Stimulated activated CD8-positive, alpha-beta memory T cell treated with anti-CD3 and anti-CD28 coated beads, Interleukin-4, amount 100 ng/mL, for 48 hours (primary cell): ENCODE results near the gene SAYSD1.

Experiments used
- DNase-seq: peaks from one replicate; pipeline ENCODE4 v3.0.0-alpha.2; 2020

The SAYSD1 gene

DNA sequence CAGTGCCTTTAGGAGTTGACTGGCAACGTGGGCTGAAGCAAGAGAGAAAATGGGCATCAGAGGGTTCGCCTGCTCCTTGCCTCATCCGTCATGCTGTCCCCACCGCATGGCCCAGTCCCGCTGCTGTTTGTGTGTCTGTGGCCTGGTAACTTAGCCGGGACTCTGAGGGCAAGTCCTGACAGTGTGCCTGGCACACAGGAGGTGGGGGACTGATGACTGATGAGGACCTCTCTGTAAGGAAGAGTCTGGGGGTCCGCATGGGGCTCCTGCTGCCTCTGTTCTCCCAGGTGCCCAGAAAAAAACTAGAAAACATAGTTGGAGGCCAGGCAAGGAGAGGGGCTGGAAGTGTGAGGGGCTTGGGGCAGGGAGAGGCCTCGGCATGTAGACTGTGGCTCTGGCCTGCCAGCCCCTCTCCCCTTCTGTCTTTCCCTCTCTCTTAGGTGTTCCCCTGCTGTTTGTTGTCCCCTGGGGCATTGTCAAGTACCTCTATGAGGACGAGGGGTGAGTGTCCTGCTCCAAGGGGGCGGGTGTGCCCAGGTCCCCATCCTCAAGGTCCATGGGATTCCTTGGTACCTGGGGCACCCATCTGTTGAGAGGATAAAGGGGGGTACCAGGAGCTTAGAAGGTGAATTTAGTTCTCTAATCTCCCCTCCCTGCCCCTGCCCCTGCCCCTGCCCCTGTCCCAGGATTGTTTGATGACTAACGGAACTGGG is 36.9 kb downstream of the SAYSD1 start:
- DNase-seq: no peak

DNA sequence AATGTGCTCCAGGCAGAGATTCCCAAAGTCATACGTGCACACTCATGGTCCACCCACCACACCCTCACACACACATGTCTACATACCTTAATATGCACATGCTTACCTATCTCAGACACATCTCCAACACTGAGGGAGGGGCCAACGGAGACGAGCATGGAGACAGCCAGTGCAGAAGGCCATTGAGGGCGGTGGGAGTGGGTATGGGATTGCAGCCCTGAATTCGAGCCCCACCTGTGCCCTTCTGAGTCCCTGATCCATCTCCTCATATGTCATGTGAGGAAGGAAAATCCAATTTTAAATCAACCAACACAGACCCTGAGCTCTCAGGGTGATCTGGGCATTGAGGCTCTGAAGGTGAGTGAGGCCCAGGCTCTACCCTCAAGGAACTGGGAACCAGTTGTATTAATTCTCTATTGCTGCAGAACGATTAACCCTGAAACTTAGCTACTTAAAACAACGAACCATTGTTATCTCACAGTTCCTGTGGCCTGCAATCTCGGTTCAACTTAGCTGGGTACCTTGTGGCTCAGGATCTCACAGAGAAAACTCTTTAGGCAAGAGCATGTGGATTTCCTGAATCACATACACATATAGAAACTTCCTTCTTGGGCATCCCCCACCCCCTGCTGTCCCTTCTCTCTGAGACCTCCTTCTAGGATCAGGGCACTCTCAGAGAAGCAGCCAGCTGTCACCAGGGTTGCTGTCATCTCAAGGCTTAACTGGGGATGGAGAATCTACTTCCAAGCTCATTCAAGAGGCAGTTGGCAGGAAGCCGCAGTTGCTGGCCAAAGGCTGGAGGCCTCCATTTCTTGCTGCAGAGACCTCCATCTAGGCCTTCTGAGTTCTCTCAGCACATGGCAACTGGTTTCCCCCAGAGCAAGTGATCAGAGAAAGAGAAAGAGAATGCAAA is 38.1 kb downstream of the SAYSD1 start:
- no peak for DNase-seq

DNA sequence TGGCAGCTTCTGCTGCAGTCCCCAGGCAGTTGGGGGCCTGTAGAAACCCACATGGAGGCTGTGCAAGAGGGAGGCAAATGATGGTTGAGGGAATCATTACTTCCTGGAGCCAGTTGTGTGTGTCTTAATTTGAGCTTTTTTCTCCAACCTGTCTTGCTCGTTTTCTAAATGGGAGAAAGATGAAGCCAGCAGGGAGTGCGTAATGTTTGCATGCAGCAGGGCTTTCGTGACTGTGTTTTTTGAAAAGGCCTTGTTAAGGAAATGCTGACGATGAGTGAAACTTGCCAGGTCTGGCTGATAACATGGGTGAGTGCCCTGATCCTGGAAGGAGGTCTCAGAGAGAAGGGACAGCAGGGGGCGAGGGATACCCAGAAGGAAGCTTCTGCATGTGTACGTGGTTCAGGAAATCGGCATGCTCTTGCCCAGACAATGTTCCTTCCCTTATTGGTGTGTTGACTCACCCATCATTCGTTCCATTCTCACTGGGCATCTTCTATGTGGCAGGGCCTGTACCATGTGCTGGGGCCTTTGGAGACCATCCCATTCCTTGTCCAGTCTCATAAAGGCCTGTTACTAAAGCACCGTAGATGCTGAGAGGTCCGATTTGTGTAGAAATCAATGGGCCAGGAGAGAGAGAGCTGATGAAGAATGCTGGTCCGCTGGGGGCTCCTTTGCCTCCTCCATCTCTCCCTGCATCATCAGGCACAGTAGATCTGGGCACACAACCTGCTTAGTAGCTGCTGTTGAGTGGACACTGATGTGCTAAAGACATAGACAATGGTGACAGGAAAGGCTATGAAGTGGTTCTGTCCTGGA is 39.0 kb downstream of the SAYSD1 start:
- DNase-seq: no peak

DNA sequence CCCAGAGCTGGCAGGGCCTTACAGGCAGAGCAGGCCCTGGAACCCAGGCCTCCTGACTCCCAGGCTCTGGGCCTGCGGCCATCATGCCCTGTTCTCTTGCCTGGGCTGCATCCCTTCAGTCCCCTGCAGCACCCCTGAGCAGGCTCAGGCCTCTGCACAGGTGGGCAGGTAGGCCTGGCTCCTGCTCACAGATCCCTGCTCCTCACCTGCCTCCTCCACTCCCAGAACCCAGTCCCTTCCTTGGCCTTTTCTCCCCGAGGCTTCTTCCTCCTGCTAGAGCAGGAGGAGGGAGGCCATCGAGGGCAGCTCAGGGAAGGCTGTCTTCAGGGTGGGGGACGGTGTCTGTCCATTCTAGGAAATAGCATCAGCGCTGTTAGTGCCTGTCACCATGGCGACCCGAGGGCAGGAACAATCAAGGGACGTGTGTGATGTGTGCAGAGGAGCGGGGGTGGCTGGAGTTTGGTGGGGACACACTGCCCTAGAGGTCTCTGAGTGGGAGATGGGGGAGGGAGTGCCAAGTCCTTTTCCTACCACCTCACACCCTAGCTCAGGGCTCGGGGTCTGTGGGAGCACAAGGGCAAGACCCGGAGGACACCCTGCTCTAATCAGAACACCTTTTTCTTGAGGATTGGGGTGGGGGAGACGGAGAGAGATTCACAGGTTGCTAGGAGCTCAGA is 39.8 kb downstream of the SAYSD1 start:
- no peak for DNase-seq

DNA sequence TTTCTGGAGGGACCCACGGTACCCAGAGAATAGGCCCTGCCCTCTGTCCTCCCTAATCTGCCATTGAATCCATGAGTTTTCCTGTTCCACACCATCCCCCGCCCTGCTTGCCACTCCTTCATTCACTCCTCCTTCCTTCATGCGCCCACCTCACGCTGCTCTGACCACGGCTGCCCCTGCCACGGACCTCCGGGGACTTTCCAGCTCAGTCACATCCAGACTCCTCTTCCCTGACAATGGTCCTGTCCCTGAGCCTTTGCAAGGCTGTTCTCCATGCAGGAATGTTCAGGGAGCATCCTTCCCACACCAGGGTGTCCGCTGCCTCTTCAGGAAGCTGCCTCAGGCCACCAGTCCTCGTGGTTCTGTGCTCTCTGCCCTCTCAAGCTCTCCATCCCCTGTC is 40.5 kb downstream of the SAYSD1 start:
- DNase-seq: no peak

DNA sequence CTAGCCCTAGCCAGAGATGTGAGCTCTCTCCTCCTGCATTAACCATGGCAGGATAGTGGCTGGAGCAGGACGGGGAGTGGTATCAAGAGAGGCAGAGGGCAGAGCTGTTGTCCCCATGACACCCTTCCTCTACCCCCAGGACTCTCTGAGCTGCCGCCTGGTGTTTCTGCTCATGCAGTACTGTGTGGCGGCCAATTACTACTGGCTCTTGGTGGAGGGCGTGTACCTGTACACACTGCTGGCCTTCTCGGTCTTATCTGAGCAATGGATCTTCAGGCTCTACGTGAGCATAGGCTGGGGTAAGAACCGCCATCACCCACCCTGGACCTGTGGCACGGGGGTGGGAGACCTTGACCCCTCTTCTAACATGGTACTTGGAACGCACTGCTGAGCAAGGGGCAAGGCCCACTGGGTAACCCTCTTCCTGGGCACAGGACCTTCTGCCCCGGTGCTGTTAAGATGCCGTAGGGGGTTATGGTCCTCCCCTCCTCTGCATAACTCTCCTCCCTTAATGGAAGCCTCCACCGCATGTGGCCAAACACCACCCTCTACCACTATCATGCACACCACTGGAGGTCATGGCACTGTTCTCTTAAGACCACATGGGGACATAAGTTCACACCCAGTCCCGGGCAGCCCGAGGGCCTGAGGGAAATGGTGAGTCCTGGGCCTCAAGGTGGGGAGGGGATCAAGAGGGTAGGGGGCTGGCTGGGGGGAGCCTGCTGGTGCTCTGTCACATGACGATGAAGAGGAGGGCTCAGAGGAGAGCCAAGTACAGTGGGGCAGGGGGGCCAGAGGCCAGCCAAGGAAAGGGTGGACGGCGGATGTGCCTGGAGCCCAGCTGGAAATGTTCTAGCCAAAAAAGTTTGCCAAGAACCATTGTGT is 41.3 kb downstream of the SAYSD1 start:
- DNase-seq: no peak

DNA sequence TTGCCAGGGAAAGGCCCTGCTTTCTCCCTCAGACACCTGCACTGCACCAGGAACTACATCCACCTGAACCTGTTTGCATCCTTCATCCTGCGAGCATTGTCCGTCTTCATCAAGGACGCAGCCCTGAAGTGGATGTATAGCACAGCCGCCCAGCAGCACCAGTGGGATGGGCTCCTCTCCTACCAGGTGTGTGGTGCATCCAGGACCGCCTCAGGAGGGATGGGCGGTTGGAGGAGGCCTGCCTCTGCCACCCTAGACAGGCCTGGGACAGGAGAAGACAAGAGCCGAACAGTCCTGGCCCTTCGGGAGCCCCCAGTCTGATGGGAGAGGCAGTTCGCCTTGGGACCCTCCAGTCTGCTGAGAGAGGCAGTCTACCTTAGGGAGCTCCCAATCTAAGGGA is 42.2 kb downstream of the SAYSD1 start:
- DNase-seq: no peak

DNA sequence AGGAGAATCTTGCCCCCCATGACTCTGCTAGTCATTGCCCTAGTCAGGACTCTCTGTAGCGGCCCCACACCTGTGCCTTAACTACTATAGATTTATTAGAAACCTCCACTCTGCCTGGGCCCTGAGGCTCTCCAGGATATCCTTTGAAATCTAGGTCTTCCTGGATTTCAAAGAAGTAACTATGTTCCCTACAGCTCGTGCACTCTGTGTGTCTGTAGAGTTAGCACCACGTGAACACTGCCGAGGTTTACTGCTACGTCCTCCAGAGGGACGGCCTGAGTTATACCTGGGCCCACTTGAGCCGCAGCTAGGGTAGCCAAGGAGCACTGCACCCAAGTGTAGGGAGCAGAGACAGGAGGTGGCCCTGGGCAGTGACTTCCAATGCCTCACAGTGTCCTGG is 46.6 kb downstream of the SAYSD1 start:
- no peak for DNase-seq

DNA sequence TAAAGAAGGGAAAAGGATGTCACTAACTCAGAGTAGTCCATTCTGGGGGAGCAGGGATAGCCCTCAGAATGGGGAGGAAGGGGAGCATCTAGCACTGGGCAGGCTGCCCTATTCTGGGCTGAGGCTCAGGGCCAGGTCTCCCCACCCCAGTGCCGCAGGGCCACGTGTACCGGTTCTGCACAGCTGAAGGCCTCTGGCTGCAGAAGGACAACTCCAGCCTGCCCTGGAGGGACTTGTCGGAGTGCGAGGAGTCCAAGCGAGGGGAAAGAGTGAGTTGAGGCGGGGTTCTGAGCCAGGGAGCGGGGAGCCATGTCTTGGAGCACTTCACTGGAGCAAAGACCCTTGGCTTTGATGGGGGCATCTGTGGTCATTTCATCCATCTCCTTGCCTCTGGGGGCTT is 49.4 kb downstream of the SAYSD1 start:
- DNase-seq: no peak

DNA sequence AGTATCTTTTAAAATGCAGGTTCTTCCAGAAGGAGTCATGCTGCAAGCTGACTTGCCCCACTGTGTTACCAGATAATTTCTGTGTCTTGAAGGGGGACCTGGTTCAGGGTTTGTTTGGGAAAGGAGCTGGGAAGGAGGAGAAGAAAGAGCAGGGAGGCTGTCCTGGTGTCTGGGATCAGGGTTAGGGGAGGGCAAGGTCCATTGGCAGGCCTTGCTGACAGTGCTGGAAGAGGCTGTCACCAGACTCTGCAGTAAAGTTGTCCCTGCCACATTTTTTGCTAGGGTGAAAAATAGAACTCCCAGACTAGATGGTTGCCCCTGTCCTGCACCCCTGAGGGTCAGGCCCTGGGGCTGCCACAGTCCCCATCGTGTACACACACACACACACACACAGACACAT is 51.5 kb downstream of the SAYSD1 start:
- DNase-seq: no peak

DNA sequence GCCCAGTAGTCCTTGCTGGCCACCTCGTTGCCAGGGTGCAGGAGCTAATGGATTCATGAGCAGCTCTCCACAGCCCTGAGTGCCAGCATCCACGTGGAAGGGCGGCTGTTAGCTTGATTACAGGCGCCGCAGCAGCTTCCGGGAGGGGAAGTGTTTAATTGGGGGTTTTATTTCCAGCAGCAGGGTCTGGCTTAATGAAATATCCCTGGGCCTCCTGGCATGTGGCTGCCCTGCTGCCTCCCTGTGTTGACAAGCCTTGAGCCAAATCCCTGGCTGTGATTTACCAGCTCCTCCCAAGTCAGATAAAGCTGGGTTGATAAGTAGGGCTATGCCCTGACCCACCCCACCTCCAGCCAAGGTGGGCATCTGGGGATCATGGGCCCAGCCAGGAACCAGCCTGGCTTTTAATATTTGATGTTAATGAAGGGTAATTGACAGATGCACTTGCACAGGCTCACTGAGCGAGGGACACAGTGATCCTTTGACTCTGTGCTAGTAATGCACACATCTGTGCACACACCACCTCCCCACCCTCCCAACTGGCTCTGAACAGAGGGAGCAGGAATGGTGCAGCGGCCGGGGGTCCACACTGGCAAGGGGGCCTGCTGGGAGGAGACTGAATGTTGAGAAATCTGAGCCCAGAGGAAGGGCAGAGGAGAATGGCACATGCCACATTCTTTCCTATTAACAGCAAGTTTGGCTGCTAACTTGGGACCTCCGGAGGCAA is 52.8 kb downstream of the SAYSD1 start:
- DNase-seq: no peak

DNA sequence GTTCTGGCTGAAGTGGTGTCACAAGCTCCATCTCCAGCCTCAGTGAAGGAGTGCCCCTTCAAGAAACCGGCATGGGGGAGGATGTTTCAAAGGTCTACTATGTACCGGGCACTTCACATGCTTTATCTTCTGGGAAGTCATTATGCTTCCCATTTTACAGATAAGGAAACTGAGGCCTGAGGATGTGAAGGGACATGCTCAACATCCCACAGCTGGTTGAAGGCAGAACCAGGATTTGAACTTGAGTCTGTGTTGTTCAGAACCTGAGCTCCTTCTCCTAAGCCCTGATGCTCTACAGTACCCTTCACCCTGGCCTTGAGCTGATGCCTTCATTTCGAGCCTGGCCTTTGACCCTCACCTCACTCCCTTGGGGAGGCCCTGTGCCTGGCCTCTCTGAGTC is 53.4 kb downstream of the SAYSD1 start:
- no peak for DNase-seq

DNA sequence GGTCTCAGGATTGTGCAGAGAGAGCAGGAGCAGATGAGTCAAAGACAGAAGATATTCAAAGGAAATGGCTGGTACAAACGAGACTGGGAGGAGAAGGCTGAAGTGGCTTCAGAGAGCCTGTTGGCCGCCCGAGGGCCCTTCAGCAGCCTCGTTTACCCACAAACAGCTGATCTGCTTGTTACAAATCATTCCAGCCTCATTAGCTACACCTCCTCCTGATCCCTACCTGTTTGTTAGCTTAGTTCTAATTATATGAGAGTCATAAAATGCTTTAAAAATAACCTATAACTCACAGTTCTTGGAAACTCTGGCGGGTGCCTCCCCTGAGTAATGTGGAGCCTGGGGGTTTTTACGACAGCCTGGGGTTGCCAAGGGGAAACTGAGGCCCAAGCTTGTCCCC is 53.8 kb downstream of the SAYSD1 start:
- DNase-seq: no peak

DNA sequence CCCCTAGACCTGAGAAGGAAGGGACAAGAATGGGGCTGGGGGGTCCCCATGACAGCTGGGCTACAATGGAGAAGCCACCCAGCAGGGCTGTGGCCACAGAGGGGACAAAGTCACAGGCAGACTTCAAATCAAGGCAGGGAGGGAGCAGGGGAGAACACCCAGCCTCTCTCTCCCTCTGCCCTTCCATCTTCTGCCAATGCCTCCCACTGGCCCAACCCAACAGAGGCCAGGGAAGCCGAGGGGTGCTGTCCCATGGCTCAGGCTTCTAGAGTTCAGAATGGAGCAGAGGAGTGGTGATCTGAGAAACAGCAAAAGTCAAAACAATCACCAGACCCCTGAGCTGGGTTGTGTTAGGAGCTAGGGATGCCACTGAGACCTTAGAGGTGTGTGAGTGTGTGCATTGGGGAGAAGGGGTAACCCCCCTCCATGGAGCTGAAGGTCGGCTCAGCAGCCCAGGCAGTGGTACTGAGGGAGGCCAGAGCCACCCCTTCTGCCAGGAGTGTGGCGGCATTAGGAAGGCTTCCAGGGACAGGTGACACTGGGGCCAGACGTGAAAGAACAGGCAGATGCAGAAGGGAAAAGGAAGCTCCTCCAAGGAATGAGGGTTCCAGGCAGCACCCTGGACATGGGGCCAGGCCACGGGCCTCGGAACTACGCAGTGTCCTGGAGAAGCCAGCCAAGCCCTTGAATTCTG is 54.4 kb downstream of the SAYSD1 start:
- DNase-seq: no peak

DNA sequence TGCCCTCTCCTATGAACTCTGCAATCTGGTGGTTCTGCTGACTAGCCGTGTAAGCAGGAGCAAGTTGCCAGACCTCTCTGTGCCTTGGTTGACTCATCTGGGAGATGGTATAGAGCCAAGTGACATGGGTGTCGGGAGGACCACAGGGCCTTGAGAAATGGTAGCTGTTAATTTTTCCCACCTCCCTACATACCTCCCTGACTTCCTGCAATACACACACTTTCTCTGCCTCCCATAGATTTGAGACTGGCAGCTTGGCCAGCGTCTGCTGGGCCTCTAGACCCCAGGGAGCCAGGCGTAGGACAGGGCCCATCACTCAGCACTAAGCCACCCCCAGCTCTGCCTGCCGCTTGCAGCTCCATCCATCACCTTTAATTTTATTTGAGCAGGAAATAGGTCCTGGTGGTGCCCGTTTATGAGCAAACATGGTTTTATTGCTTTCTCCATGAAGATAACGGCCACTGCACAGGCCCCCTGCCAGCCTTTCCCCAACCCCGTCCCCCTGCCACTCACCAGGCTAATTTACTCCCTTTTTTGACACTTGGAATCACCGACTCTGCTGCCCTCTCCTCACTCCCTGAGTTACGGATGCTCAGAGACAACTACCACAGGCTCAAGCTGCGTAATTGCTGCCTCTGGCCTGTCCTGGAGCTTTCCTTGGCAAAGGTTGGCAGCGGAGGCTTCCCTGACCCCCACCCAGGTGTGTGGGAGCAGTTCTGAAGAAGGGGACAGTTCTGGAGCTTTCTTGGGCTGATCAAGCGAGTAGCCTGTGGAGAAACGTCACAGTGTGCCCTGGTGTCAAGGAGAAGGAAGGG is 55.3 kb downstream of the SAYSD1 start:
- no peak for DNase-seq

DNA sequence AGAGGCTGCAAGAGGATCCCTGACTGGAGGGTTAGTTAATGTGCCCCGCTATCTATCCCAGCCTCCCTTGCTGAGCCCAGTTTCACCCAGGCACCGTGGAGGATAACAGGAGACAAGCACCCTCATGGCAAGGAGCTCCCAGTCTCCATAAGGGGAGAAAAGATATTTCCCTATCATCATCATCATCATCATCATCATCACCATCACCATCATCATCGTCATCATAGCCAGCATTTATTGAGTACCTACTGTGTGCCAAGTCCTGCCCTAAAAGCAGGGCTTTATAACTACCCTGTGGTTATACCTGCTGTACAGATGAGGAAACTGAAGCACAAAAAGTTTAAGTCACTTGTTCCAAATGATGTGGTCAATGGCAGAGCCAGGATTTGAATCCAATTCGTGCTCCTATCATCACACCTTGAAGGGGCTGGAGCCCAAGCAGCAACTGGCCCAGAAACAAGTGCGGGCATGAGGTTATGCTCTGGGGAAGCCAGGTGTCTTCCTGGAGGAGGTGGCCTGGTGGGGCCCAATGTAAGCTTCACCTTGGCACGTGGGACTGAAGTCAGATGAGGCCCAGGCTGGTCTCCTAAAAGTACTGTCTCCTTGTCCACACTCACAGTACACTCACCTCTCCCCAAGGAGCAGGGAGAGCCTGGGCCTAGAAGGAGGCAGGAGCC is 56.4 kb downstream of the SAYSD1 start:
- DNase-seq: no peak

DNA sequence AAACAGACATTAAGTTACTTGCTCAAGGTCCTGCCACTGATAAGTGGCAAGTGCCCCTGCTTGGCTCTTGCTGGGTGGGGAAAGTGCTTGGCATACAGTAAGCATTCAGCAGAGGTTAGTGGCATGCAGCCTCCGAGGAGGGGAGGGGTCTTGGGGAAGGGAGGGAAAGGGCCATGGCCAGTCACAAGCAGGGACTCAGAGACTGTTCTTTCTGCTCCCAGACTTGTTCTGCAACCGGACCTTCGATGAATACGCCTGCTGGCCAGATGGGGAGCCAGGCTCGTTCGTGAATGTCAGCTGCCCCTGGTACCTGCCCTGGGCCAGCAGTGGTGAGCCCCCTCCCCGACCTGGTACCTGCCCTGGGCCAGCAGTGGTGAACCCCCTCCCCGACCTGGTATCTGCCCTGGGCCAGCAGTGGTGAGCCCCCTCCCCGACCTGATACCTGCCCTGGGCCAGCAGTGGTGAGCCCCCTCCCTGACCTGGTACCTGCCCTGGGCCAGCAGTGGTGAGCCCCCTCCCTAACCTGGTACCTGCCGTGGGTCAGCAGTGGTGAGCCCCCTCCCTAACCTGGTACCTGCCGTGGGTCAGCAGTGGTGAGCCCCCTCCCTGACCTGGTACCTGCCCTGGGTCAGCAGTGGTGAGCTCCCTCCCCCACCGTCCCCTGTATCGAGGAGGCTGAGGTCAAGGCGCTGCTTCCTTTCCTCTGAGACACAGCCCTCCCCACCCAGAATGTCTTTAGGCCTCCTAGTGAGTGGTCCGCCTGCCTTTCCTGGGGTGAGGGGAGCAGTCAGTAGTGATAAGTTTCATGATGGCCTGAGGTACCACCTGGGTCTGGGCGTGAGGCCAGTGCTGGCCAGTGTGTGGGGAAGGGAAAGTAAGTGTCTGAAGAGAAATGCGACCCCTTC is 57.5 kb downstream of the SAYSD1 start:
- DNase-seq: no peak

DNA sequence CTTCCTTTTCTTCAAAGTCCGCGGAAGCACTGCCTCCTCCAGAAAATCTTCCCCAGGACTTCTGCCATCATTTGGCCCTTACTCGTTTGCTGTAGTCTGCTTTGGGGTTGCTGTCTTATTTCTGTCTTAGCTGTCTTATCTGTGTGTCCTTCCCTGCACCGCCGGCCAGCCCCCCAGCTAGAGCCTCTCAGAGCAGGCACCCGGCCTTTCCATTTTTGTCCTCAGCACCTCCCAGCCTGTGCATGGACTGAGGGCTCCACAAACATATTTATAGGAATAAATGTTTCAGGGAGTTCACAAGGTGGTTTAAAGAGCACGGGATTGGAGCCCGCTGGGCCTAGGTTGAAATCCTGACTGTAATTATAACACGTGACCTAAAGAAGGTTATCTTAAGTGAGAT is 58.3 kb downstream of the SAYSD1 start:
- DNase-seq: no peak
